GM12878 (cell line): ENCODE data around the gene GGT5. TPM values are rescaled to one million over a fixed set of nuclear protein-coding genes. Genes with fewer than 3 reads are reported as not detected.

Experiments
- ATAC-seq: fragments of 200-7000 bp; cut with Tn5 transposase; 3 replicates; pipeline ENCODE4 v1.9.1; 2020; ENCODE audit warnings: mild to moderate bottlenecking, moderate library complexity
- BruUV-seq: library from RNA; stranded (reverse); fragments of 400-500 nt; replicated peaks from 2 replicates; lab custom pipeline; 2021; lab: Mats Ljungman, UMichigan
- CTCF ChIA-PET: fragments of 300-600 bp; sonication (Branson Sonifier 250); formaldehyde crosslinking; extraction: SDS; loops from one replicate; lab custom pipeline; 2021; ENCODE audit warnings: inconsistent platforms; lab: Yijun Ruan, JAX
- POLR2A ChIA-PET: fragments of 350-600 bp; formaldehyde crosslinking; extraction: SDS; loops from one replicate; lab custom pipeline; 2021; ENCODE audit warnings: inconsistent platforms; lab: Charles Lee
- RAD21 ChIA-PET: fragments of 300-600 bp; sonication (Branson Sonifier 250); formaldehyde crosslinking; loops from one replicate; lab custom pipeline; 2023; ENCODE audit warnings: antibody characterized with exemption; ENCODE audit not compliant: unreplicated experiment; lab: Charles Lee
- SMC1A ChIA-PET: fragments of 300-600 bp; sonication (Branson Sonifier 250); formaldehyde crosslinking; loops from one replicate; lab custom pipeline; 2023; ENCODE audit not compliant: unreplicated experiment, uncharacterized antibody; lab: Charles Lee
- DNase-seq: peaks from one replicate; pipeline ENCODE4 v3.0.0-alpha.2; 2011; ENCODE audit warnings: low read depth, low spot score
- FAIRE-seq: peaks from 3 replicates; lab custom pipeline; 2011; peaks lifted over from hg19 to GRCh38; lab: Jason Lieb, UNC
- H2AFZ ChIP-seq: 2 replicates; pipeline ENCODE4 v1.6.0; 2011; ENCODE audit warnings: low read depth, low read length, control low read depth; ENCODE audit not compliant: control insufficient read depth
- H3K27ac ChIP-seq: 2 replicates; pipeline ENCODE4 v1.5.1; 2011; ENCODE audit warnings: control low read depth; ENCODE audit not compliant: control insufficient read depth, insufficient read depth
- H3K27me3 ChIP-seq, 2 experiments: replicated peaks in 1 of 2; 2 replicates each; pipeline versions ENCODE4 v1.6.0 to v1.6.1; 2011; ENCODE audit warnings: low read length in 1 of 2; ENCODE audit not compliant: control insufficient read depth in 2 of 2, insufficient read depth in 2 of 2
- H3K36me3 ChIP-seq, 2 experiments: 2 replicates each; pipeline ENCODE4 v1.5.1; 2011; ENCODE audit warnings: low read length in 1 of 2; ENCODE audit not compliant: control insufficient read depth in 2 of 2, insufficient read depth in 2 of 2
- H3K4me1 ChIP-seq: 2 replicates; pipeline ENCODE4 v1.6.1; 2011; ENCODE audit warnings: mild to moderate bottlenecking, low read length, moderate library complexity, mixed read lengths; ENCODE audit not compliant: control insufficient read depth, insufficient read depth
- H3K4me2 ChIP-seq: 2 replicates; pipeline ENCODE4 v1.6.0; 2011; ENCODE audit warnings: control low read depth; ENCODE audit not compliant: control insufficient read depth, insufficient read depth
- H3K4me3 ChIP-seq: fragments of 200-600 bp; sonication (generic); 2 replicates; pipeline ENCODE4 v1.5.1; 2016
- H3K79me2 ChIP-seq: 2 replicates; pipeline ENCODE4 v1.6.0; 2011; ENCODE audit warnings: low read length; ENCODE audit not compliant: control insufficient read depth, insufficient read depth
- H3K9ac ChIP-seq: 2 replicates; pipeline ENCODE4 v1.8.0; 2011; ENCODE audit warnings: low read length, control low read depth, mixed read lengths; ENCODE audit not compliant: control insufficient read depth, insufficient read depth
- H3K9me3 ChIP-seq: replicated peaks from 3 replicates; pipeline ENCODE4 v1.5.1; 2011; ENCODE audit warnings: mild to moderate bottlenecking, low read length; ENCODE audit not compliant: control insufficient read depth, insufficient read depth
- H4K20me1 ChIP-seq: 2 replicates; pipeline ENCODE4 v1.6.0; 2011; ENCODE audit not compliant: control insufficient read depth, insufficient read depth
- ATF7 ChIP-seq: fragments of 450-650 bp; IDR thresholded peaks from 2 replicates; pipeline ENCODE4 v1.6.1; 2016; ENCODE audit warnings: low read depth, mild to moderate bottlenecking
- DPF2 ChIP-seq: fragments of 450-650 bp; IDR thresholded peaks from 2 replicates; pipeline ENCODE4 v1.6.1; 2017; ENCODE audit warnings: mild to moderate bottlenecking
- EED ChIP-seq: sonication (generic); IDR thresholded peaks from 2 replicates; pipeline ENCODE4 v1.6.1; 2016; ENCODE audit warnings: antibody characterized with exemption, low read depth
- GABPA ChIP-seq: IDR thresholded peaks from 2 replicates; pipeline ENCODE4 v1.6.1; 2014; ENCODE audit warnings: antibody characterized with exemption, low read depth, mild to moderate bottlenecking, inconsistent platforms
- HCFC1 ChIP-seq: fragments of 150-350 bp; IDR thresholded peaks from 2 replicates; pipeline ENCODE4 v1.6.1; 2014; ENCODE audit warnings: low read length
- HDAC2 ChIP-seq: fragments of 200-600 bp; sonication (generic); IDR thresholded peaks from 2 replicates; pipeline ENCODE4 v1.6.1; 2017
- NR2C1 ChIP-seq: fragments of 450-650 bp; IDR thresholded peaks from 2 replicates; pipeline ENCODE4 v1.6.1; 2017; ENCODE audit warnings: antibody characterized with exemption, mild to moderate bottlenecking, moderate library complexity
- NR2F1 ChIP-seq: fragments of 450-650 bp; conservative IDR thresholded peaks from 2 replicates; pipeline ENCODE4 v1.6.1; 2017; ENCODE audit warnings: mild to moderate bottlenecking
- ZBTB33 ChIP-seq: fragments of 450-650 bp; IDR thresholded peaks from 2 replicates; pipeline ENCODE4 v1.6.1; 2017; ENCODE audit warnings: mild to moderate bottlenecking
- ZNF274 ChIP-seq: IDR thresholded peaks from one replicate; pipeline ENCODE4 v1.8.0; 2011; ENCODE audit not compliant: insufficient read length, insufficient read depth
- WGBS: methylation state at CpG from one replicate; pipeline ENCODE4 v1.1.6; 2016; ENCODE audit warnings: low lambda C conversion rate; ENCODE audit not compliant: insufficient replicate concordance, insufficient coverage; ENCODE audit errors: missing lambda C conversion rate; 5-methylcytosine and 5-hydroxymethylcytosine counted together
- in situ Hi-C: fragments of 300-500 bp; cut with MboI; formaldehyde crosslinking; loops from 9 replicates; pipeline ENCODE4 v1.14.3; 2018; ENCODE audit warnings: mixed read lengths
- intact Hi-C: fragments of 100-400 bp; cut with micrococcal nuclease; formaldehyde crosslinking; loops from one replicate; pipeline ENCODE4 v1.14.2; 2022; ENCODE audit not compliant: unreplicated experiment
- polyA plus RNA-seq, 11 experiments: library from polyadenylated mRNA; depleted of rRNA in 4 of 11; unstranded in 6 of 11; stranded (reverse) in 5 of 11; fragments of >200 nt; fragmentation: Nextera tagmentation in 4 of 11; fragmentation: Illumina TruSeq in 1 of 11; extraction: Ambion mirVana in 4 of 11; extraction: Trizol in 1 of 11; gene quantifications; 1 replicate in 1 of 11; 2 replicates in 10 of 11; pipeline versions ENCODE4 v1.2.1 to v1.2.3, GENCODE V29; 2011 to 2016; ENCODE audit warnings: inconsistent platforms in 2 of 11, missing spikeins in 2 of 11, low read depth in 1 of 11
- total RNA-seq, 4 experiments: library from RNA; depleted of rRNA in 3 of 4; stranded (reverse); fragments of >200 nt in 3 of 4; fragmentation: Illumina TruSeq in 1 of 4; extraction: Trizol in 1 of 4; gene quantifications; 2 replicates each; pipeline versions ENCODE4 v1.2.1 to v1.2.3, GENCODE V29; 2013 to 2021

The GGT5 gene
- total and polyA plus RNA-seq, 10 of the 15 experiments (the other 5 are each of a cell fraction or from before 2014, with no cell fraction given) = 0.34 TPM; not detected in 9

GRCh38 chr22:24236656-24237055, 8.2 kb downstream of the GGT5 start:
- H3K4me2 ChIP-seq = no peak overlapping the region
- ATAC-seq (no peak), FAIRE-seq (no peak), DNase-seq (no peak)
- no peaks in the 10 kb centered on the region for H3K79me2 ChIP-seq
- H3K4me3 ChIP-seq = no peak overlapping the region
- no peak overlapping the region for H3K27ac ChIP-seq
- TF ChIP-seq GABPA (no peak), DPF2 (no peak)
- no peaks in the 10 kb centered on the region for H3K4me1 ChIP-seq
- H4K20me1 ChIP-seq = no peaks in the 10 kb centered on the region
- in situ Hi-C loops (loop anchor here (5.0 kb wide), 1 partner anchor 39 kb away; no protein-coding TSS in a partner anchor), intact Hi-C loops (no loop called here)
- H3K36me3 ChIP-seq = no peaks in the 10 kb centered on the region
- H3K9ac ChIP-seq = no peak overlapping the region
- no peaks in the 10 kb centered on the region for H3K27me3 ChIP-seq
- WGBS = 32% methylated on average over 4 of the region's 4 CpGs
- no TSS peak for BruUV-seq
- no peaks in the 10 kb centered on the region for H3K9me3 ChIP-seq
- ChIA-PET RAD21 (no interaction called here), POLR2A (no interaction called here), SMC1A (no interaction called here), CTCF (interaction anchor here (0.7 to 1.8 kb wide), 3 partner anchors 47 to 79 kb away, joined by 3 to 5 read pairs (median 3); no protein-coding TSS in a partner anchor)
- H2AFZ ChIP-seq = no peak overlapping the region

- ChIA-PET SMC1A (interaction anchor here (1.3 kb wide), 1 partner anchor 46 kb away, joined by 4 read pairs; no protein-coding TSS in a partner anchor), POLR2A (no interaction called here), RAD21 (interaction anchor here (0.6 kb wide), 1 partner anchor 37 kb away, joined by 3 read pairs; no protein-coding TSS in a partner anchor), CTCF (no interaction called here)
- TF ChIP-seq NR2C1 = no peak
- TF ChIP-seq NR2F1 = no peak
- TF ChIP-seq ATF7 = no peak
- no peak for TF ChIP-seq HDAC2
- no peak for TF ChIP-seq HCFC1
- TF ChIP-seq ZBTB33 = no peak
- TF ChIP-seq EED = no peak
- no peak for TF ChIP-seq ZNF274
- no peak overlapping the region for H3K27ac ChIP-seq
- no peaks in the 10 kb centered on the region for H3K36me3 ChIP-seq
- no peaks in the 10 kb centered on the region for H3K9me3 ChIP-seq
- 25% methylated on average over 4 of the region's 4 CpGs for WGBS
- intact Hi-C loops (no loop called here), in situ Hi-C loops (loop anchor here (5.0 kb wide), 1 partner anchor 38 kb away; no protein-coding TSS in a partner anchor)
- H3K4me3 ChIP-seq = no peak overlapping the region
- H3K27me3 ChIP-seq = no peaks in the 10 kb centered on the region
- no peak overlapping the region for H3K9ac ChIP-seq
- H3K4me2 ChIP-seq = no peak overlapping the region
- no peaks in the 10 kb centered on the region for H3K79me2 ChIP-seq
- ATAC-seq (no peak), DNase-seq (no peak), FAIRE-seq (no peak)
- H2AFZ ChIP-seq = no peak overlapping the region
- no peaks in the 10 kb centered on the region for H3K4me1 ChIP-seq
- no TSS peak for BruUV-seq
- H4K20me1 ChIP-seq = no peaks in the 10 kb centered on the region
These were observed 9.6 kb downstream of the GGT5 start for GRCh38 chr22:24235315-24235714.
